Smooth muscle cell (in vitro differentiated cells): ENCODE data around the gene SPRR5. TPM values are rescaled to one million over a fixed set of nuclear protein-coding genes. Genes with fewer than 3 reads are reported as not detected.

Experiments used
- DNase-seq: peaks from one replicate; lab custom pipeline; 2025; ENCODE audit not compliant: unreplicated experiment; lab: John Stamatoyannopoulos, UW
- H2AFZ ChIP-seq: fragments of 200-600 bp; sonication (generic); 2 replicates; pipeline ENCODE4 v1.6.0; 2016; ENCODE audit warnings: antibody characterized with exemption, low read depth, mild to moderate bottlenecking
- H3F3A ChIP-seq: fragments of 200-600 bp; sonication (generic); 2 replicates; pipeline ENCODE4 v1.6.0; 2017; ENCODE audit warnings: antibody characterized with exemption, low read depth
- H3K27ac ChIP-seq: fragments of 200-600 bp; sonication (generic); 2 replicates; pipeline ENCODE4 v1.5.1; 2016; ENCODE audit warnings: low read depth, mild to moderate bottlenecking
- H3K27me3 ChIP-seq: fragments of 200-600 bp; sonication (generic); 2 replicates; pipeline ENCODE4 v1.6.1; 2016; ENCODE audit warnings: low read depth, mild to moderate bottlenecking
- H3K36me3 ChIP-seq: fragments of 200-600 bp; sonication (generic); 2 replicates; pipeline ENCODE4 v1.5.1; 2016; ENCODE audit warnings: low read depth
- H3K4me1 ChIP-seq: fragments of 200-600 bp; sonication (generic); 2 replicates; pipeline ENCODE4 v1.5.1; 2016; ENCODE audit warnings: low read depth
- H3K4me2 ChIP-seq: fragments of 200-600 bp; sonication (generic); 2 replicates; pipeline ENCODE4 v1.6.0; 2016; ENCODE audit warnings: mild to moderate bottlenecking
- H3K4me3 ChIP-seq: fragments of 200-600 bp; sonication (generic); 2 replicates; pipeline ENCODE4 v1.5.1; 2016; ENCODE audit warnings: mild to moderate bottlenecking
- H3K79me2 ChIP-seq: fragments of 200-600 bp; sonication (generic); 2 replicates; pipeline ENCODE4 v1.6.0; 2016; ENCODE audit warnings: low read depth, mild to moderate bottlenecking
- H3K9ac ChIP-seq: fragments of 200-600 bp; sonication (generic); 2 replicates; pipeline ENCODE4 v1.6.0; 2016; ENCODE audit warnings: low read depth
- H3K9me3 ChIP-seq: fragments of 200-600 bp; sonication (generic); replicated peaks from 2 replicates; pipeline ENCODE4 v1.5.1; 2016; ENCODE audit warnings: low read depth
- H4K20me1 ChIP-seq: fragments of 200-600 bp; sonication (generic); 2 replicates; pipeline ENCODE4 v1.6.0; 2016; ENCODE audit warnings: low read depth
- WGBS: methylation state at CpG from one replicate; pipeline ENCODE4 v1.1.7; 2016; ENCODE audit warnings: low lambda C conversion rate; 5-methylcytosine and 5-hydroxymethylcytosine counted together
- polyA plus RNA-seq: library from polyadenylated mRNA; unstranded; fragments of >200 nt; fragmentation: Nextera tagmentation; extraction: Ambion mirVana; gene quantifications from 2 replicates; pipeline ENCODE4 v1.2.1, GENCODE V29; 2016
- total RNA-seq: library from RNA; depleted of rRNA; stranded (reverse); fragments of >200 nt; gene quantifications from 2 replicates; pipeline ENCODE4 v1.2.3, GENCODE V29; 2014
- TF ChIP-seq, protein P1 (sequence below): fragments of 200-600 bp; sonication (generic); IDR thresholded peaks from 2 replicates; pipeline ENCODE4 v1.5.1; 2017; ENCODE audit warnings: borderline replicate concordance, mild to moderate bottlenecking, antibody characterized with exemption; ENCODE audit not compliant: insufficient read depth, poor library complexity, severe bottlenecking

The SPRR5 gene
- total and polyA plus RNA-seq, 2 experiments from 2014 or later, result 3.2 TPM; not detected in 1

DNA sequence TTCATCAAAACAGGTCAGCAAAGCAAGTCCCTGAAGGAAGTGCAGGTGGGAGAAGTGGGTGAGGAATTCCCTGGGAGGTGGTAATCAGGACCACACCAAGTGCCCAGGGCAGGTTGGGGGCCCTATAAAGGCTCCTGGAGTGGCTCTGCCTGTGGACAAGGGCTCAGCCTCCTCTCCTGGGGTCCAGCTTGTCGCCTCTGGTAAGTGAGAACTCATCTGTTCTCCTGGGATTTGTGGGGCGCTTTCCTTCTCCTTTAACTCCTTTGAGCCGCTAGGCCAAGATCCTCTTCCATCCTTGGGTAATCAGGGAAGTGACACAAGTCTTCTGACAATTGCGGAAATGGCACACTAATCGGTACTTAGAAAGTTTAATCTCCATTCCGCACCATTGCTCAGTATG, 23.5 kb downstream of the SPRR5 start, which contains the start of gene SPRR4:
TSS of gene SPRR4 (plus strand) at position 154 of the 400 bp plus-strand sequence. CDS start 1,243 bp downstream, outside the sequence.
- Histone ChIP-seq H3K79me2 (no peaks in the 10 kb centered on the region), H3K4me3 (no peak within 1 kb of the TSS), H3K4me1 (no peaks in the 10 kb centered on the region), H3K9ac (no peak within 1 kb of the TSS), H3K36me3 (no peaks in the 10 kb centered on the region), H3K27me3 (no peaks in the 10 kb centered on the region), H3K27ac (no peak within 1 kb of the TSS), H3K4me2 (no peak within 1 kb of the TSS), H3F3A (no peaks in the 10 kb centered on the region), H4K20me1 (no peaks in the 10 kb centered on the region), H3K9me3 (no peaks in the 10 kb centered on the region), H2AFZ (no peak within 1 kb of the TSS)
- no peak for DNase-seq
- WGBS, result 62% methylated on average over 6 of the region's 6 CpGs
- TF ChIP-seq, protein P1, sequence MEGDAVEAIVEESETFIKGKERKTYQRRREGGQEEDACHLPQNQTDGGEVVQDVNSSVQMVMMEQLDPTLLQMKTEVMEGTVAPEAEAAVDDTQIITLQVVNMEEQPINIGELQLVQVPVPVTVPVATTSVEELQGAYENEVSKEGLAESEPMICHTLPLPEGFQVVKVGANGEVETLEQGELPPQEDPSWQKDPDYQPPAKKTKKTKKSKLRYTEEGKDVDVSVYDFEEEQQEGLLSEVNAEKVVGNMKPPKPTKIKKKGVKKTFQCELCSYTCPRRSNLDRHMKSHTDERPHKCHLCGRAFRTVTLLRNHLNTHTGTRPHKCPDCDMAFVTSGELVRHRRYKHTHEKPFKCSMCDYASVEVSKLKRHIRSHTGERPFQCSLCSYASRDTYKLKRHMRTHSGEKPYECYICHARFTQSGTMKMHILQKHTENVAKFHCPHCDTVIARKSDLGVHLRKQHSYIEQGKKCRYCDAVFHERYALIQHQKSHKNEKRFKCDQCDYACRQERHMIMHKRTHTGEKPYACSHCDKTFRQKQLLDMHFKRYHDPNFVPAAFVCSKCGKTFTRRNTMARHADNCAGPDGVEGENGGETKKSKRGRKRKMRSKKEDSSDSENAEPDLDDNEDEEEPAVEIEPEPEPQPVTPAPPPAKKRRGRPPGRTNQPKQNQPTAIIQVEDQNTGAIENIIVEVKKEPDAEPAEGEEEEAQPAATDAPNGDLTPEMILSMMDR, result no peak

DNA sequence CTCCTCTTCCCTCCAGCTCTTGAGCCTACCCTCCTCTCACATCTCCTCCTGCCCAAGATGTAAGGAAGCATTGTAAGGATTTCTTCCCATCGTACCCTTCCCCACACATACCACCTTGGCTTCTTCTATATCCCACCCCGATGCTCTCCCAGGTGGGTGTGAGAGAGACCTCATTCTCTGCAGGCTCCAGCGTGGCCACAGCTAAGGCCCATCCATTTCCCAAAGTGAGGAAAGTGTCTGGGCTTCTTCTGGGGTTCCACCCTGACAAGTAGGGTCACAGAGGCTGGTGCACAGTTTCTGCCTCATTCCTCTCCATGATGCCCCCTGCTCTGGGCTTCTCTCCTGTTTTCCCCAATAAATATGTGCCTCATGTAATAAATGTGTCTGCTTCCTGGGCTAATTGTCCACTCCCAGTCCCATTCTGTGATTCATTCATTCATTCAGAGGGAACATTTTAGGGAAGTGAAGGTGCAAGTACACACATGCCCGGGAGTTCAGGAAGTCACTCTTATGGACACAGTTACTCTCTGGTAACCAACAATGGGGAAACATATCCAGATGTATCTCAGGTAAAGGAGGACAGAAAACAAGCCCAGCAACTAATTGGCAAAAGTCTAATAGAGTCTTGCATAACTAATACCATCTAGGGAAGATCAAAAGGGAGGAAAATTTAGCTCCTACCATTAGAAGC, 25.3 kb downstream of the SPRR5 start:
- no peak overlapping the region for H3K4me2 ChIP-seq
- DNase-seq, result no peak
- H3K9ac ChIP-seq, result no peak overlapping the region
- TF ChIP-seq, protein P1, result no peak
- no peak overlapping the region for H3K4me3 ChIP-seq
- H3K79me2 ChIP-seq, result no peaks in the 10 kb centered on the region
- no peaks in the 10 kb centered on the region for H3K4me1 ChIP-seq
- no peaks in the 10 kb centered on the region for H3K27me3 ChIP-seq
- no peak overlapping the region for H2AFZ ChIP-seq
- no peak overlapping the region for H3K27ac ChIP-seq
- no peaks in the 10 kb centered on the region for H3K9me3 ChIP-seq
- no peaks in the 10 kb centered on the region for H4K20me1 ChIP-seq
- no peaks in the 10 kb centered on the region for H3F3A ChIP-seq
- H3K36me3 ChIP-seq, result no peaks in the 10 kb centered on the region
- WGBS, result 60% methylated on average over 4 of the region's 4 CpGs

DNA sequence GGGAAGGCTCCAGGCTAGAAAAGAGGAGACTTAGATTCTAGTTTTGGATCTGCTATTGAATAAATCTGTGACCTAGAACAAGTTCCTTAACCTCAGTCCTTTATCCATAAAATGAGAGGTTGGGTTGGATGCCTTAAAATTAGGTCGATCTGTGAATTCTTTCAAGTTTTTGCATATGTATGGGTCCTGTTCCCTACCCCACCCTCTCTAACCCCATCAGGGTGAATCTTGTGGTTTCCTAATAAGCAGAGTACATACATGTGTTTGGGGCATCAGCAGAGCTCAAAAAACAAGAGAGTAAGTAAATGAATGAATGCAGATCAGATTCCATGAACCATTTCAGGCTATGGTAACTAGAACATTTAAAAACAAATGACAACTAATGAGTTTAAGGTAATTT, 29.7 kb downstream of the SPRR5 start:
- no peaks in the 10 kb centered on the region for H3K79me2 ChIP-seq
- DNase-seq, result no peak
- no peaks in the 10 kb centered on the region for H3K27me3 ChIP-seq
- H4K20me1 ChIP-seq, result no peaks in the 10 kb centered on the region
- H3K4me2 ChIP-seq, result no peak overlapping the region
- no peak overlapping the region for H3K27ac ChIP-seq
- TF ChIP-seq, protein P1, result no peak
- H3K9me3 ChIP-seq, result no peaks in the 10 kb centered on the region
- H2AFZ ChIP-seq, result no peak overlapping the region
- H3K36me3 ChIP-seq, result no peaks in the 10 kb centered on the region
- no peaks in the 10 kb centered on the region for H3F3A ChIP-seq
- no peak overlapping the region for H3K4me3 ChIP-seq
- H3K9ac ChIP-seq, result no peak overlapping the region
- no peaks in the 10 kb centered on the region for H3K4me1 ChIP-seq
- WGBS, result 38% methylated on average over 1 of the region's 1 CpG

DNA sequence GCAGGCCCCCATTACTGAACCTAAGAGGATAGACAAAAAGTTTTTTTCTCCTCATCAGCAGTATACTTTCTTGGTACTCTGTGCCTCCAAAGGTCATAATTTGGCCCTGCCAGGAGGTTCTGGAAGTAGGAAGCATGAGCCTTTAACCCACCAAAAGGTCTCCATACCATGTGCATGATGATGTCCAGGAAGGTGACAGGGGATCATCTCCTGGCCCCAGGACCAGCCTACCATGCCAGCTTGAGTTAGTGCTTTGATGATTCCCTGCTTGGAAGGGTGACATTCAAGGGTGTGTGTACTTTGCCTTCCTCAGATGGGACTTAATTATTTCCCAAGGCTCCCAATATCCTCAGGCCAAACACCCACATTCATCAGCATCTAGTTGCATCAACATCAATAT, 30.6 kb downstream of the SPRR5 start:
- no peak for DNase-seq
- Histone ChIP-seq H3K4me1 (no peaks in the 10 kb centered on the region), H3K9me3 (no peaks in the 10 kb centered on the region), H3K79me2 (no peaks in the 10 kb centered on the region), H3K27ac (no peak overlapping the region), H3K36me3 (no peaks in the 10 kb centered on the region), H3K27me3 (no peaks in the 10 kb centered on the region), H3K4me3 (no peak overlapping the region), H3F3A (no peaks in the 10 kb centered on the region), H2AFZ (no peak overlapping the region), H3K9ac (no peak overlapping the region), H3K4me2 (no peak overlapping the region), H4K20me1 (no peaks in the 10 kb centered on the region)
- TF ChIP-seq, protein P1, result no peak
